ENCODE data around the gene TMCC3.
"Not testable (repeated sequence)": the region's sequence is repeated elsewhere in the genome, so short reads cannot be mapped to it uniquely, and the experiment has no call there.

DNA sequence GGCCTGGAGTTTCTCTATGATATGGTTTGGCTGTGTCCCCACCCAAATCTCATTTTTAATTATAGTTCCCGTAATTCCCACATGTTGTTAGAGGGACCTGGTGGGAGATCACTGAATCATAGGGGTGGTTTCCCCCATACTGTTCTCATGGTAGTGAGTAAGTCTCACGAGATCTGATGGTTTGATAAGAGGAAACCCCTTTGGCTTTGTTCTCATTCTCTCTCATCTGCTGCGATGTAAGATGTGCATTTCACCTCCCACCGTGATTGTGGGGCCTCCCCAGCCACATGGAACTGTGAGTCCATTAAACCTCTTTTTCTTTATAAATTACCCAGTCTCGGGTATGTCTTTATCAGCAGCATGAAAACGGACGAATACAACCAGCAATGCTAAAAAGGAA, 42.5 kb upstream of the TMCC3 start:
- TF ChIP-seq, protein P1, sequence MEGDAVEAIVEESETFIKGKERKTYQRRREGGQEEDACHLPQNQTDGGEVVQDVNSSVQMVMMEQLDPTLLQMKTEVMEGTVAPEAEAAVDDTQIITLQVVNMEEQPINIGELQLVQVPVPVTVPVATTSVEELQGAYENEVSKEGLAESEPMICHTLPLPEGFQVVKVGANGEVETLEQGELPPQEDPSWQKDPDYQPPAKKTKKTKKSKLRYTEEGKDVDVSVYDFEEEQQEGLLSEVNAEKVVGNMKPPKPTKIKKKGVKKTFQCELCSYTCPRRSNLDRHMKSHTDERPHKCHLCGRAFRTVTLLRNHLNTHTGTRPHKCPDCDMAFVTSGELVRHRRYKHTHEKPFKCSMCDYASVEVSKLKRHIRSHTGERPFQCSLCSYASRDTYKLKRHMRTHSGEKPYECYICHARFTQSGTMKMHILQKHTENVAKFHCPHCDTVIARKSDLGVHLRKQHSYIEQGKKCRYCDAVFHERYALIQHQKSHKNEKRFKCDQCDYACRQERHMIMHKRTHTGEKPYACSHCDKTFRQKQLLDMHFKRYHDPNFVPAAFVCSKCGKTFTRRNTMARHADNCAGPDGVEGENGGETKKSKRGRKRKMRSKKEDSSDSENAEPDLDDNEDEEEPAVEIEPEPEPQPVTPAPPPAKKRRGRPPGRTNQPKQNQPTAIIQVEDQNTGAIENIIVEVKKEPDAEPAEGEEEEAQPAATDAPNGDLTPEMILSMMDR (IDR thresholded peaks at IDR 0.05; ENCODE audit: poor library complexity, severe bottlenecking): not testable (repeated sequence)
- TF ChIP-seq TAF1 (IDR thresholded peaks at IDR 0.05; ENCODE audit: low read depth); SMC3 (conservative IDR thresholded peaks at IDR 0.05; ENCODE audit: poor library complexity); EP300 (conservative IDR thresholded peaks at IDR 0.05; ENCODE audit: poor library complexity, severe bottlenecking); EZH2 (IDR thresholded peaks at IDR 0.05; ENCODE audit: borderline replicate concordance, insufficient read depth, low read length, poor library complexity, severe bottlenecking); POLR2AphosphoS5 (IDR thresholded peaks at IDR 0.05); MXI1 (conservative IDR thresholded peaks at IDR 0.05; ENCODE audit: poor library complexity, severe bottlenecking); RAD21 (conservative IDR thresholded peaks at IDR 0.05): not testable (repeated sequence)
- TF ChIP-seq, protein P2, sequence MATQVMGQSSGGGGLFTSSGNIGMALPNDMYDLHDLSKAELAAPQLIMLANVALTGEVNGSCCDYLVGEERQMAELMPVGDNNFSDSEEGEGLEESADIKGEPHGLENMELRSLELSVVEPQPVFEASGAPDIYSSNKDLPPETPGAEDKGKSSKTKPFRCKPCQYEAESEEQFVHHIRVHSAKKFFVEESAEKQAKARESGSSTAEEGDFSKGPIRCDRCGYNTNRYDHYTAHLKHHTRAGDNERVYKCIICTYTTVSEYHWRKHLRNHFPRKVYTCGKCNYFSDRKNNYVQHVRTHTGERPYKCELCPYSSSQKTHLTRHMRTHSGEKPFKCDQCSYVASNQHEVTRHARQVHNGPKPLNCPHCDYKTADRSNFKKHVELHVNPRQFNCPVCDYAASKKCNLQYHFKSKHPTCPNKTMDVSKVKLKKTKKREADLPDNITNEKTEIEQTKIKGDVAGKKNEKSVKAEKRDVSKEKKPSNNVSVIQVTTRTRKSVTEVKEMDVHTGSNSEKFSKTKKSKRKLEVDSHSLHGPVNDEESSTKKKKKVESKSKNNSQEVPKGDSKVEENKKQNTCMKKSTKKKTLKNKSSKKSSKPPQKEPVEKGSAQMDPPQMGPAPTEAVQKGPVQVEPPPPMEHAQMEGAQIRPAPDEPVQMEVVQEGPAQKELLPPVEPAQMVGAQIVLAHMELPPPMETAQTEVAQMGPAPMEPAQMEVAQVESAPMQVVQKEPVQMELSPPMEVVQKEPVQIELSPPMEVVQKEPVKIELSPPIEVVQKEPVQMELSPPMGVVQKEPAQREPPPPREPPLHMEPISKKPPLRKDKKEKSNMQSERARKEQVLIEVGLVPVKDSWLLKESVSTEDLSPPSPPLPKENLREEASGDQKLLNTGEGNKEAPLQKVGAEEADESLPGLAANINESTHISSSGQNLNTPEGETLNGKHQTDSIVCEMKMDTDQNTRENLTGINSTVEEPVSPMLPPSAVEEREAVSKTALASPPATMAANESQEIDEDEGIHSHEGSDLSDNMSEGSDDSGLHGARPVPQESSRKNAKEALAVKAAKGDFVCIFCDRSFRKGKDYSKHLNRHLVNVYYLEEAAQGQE (IDR thresholded peaks at IDR 0.05; ENCODE audit: borderline replicate concordance): not testable (repeated sequence)

Measured in neural cell (in vitro differentiated cells).